PFSK-1 (cell line): ENCODE results near the gene C1GALT1.

ENCODE experiments used
- FOXP2 ChIP-seq: optimal IDR thresholded peaks from 2 replicates; pipeline ENCODE3; 2011; ENCODE audit warnings: borderline replicate concordance, control low read depth, inconsistent platforms; ENCODE audit not compliant: insufficient read depth; ENCODE audit errors: extremely low read length, extremely low read depth
- POLR2AphosphoS5 ChIP-seq: IDR thresholded peaks from 2 replicates; pipeline ENCODE4 v1.6.1; 2012; ENCODE audit warnings: low read depth, mild to moderate bottlenecking, control low read depth, low read length, moderate library complexity
- SIN3A ChIP-seq: IDR thresholded peaks from 2 replicates; pipeline ENCODE4 v1.6.1; 2012; ENCODE audit warnings: mild to moderate bottlenecking, low read length, moderate library complexity, borderline replicate concordance; ENCODE audit not compliant: insufficient read depth
- TAF1 ChIP-seq: IDR thresholded peaks from 2 replicates; pipeline ENCODE4 v1.6.1; 2012; ENCODE audit warnings: low read length, control low read depth, borderline replicate concordance; ENCODE audit not compliant: insufficient read depth
- TF ChIP-seq, protein P1 (sequence below), 2 experiments: IDR thresholded peaks; 2 replicates each; pipeline versions ENCODE4 v1.6.1 to v1.8.0; 2011 to 2012; ENCODE audit warnings: low read depth in 2 of 2, low read length in 2 of 2, control low read depth in 1 of 2, inconsistent platforms in 1 of 2, mild to moderate bottlenecking in 1 of 2, moderate library complexity in 1 of 2; ENCODE audit not compliant: insufficient read depth in 1 of 2

The C1GALT1 gene

DNA sequence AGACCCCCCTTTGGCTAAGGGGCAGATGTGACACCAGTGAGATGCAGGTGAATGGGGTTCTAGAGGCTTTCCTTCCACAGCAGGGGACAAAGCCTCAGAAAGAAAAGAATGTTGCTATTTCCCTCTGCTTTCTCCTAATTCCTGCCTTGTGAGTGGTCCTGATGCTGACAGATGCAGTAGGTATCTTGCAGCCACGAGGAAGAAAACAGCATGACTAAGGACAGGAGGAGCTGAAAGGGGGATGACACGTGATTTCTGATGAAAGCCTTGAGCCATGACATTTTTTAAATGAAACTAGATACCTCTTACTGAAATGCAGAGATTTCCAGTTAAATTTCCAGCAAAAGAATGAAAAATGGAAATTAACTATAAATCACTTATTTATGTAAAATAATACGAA, 92.4 kb downstream of the C1GALT1 start:
- TF ChIP-seq, protein P1, sequence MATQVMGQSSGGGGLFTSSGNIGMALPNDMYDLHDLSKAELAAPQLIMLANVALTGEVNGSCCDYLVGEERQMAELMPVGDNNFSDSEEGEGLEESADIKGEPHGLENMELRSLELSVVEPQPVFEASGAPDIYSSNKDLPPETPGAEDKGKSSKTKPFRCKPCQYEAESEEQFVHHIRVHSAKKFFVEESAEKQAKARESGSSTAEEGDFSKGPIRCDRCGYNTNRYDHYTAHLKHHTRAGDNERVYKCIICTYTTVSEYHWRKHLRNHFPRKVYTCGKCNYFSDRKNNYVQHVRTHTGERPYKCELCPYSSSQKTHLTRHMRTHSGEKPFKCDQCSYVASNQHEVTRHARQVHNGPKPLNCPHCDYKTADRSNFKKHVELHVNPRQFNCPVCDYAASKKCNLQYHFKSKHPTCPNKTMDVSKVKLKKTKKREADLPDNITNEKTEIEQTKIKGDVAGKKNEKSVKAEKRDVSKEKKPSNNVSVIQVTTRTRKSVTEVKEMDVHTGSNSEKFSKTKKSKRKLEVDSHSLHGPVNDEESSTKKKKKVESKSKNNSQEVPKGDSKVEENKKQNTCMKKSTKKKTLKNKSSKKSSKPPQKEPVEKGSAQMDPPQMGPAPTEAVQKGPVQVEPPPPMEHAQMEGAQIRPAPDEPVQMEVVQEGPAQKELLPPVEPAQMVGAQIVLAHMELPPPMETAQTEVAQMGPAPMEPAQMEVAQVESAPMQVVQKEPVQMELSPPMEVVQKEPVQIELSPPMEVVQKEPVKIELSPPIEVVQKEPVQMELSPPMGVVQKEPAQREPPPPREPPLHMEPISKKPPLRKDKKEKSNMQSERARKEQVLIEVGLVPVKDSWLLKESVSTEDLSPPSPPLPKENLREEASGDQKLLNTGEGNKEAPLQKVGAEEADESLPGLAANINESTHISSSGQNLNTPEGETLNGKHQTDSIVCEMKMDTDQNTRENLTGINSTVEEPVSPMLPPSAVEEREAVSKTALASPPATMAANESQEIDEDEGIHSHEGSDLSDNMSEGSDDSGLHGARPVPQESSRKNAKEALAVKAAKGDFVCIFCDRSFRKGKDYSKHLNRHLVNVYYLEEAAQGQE (IDR thresholded peaks at IDR 0.05; ENCODE audit: insufficient read depth in 1 of 2, low read depth in 2 of 2, low read length in 2 of 2), result no peak
- no peak for TF ChIP-seq POLR2AphosphoS5
- TF ChIP-seq TAF1, result no peak
- no peak for TF ChIP-seq FOXP2
- no peak for TF ChIP-seq SIN3A

- TF ChIP-seq FOXP2 (no peak), POLR2AphosphoS5 (no peak), TAF1 (no peak), SIN3A (no peak)
- TF ChIP-seq, protein P1 (IDR thresholded peaks at IDR 0.05; ENCODE audit: insufficient read depth in 1 of 2, low read depth in 2 of 2, low read length in 2 of 2), result no peak
Observed at GRCh38 chr7:7276161-7276560, 93.8 kb downstream of the C1GALT1 start.

DNA sequence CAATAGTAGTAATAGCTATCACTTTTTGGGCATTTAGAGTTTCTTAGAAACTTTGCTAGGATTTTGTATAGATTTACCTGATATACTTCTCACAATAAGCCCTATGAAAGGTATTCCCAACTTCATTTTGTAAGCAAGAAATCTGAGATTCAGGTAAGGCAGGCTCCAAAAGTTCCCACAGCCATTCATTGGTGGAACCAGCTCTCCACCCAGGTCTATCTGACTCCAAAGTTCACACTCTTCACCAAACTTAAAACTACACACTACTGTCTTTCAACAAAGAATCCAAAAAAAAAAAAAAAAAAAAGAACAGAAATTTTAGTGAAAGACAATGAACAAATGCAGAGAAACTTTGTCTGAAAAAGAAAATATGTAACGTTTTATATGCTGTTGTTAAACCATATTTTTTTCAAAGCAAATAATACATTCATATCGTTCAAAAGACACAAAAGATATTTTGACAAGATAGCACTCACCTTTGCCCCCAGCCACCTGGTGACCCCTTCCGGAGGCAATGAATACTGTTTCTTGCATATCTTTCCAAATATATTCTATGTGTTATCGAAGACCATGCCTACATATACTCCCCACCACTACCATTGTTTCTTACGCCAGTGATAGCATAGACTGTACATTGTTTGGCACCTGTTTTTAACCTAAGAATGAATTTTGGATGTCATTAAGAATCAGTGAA, 108.2 kb downstream of the C1GALT1 start:
- TF ChIP-seq POLR2AphosphoS5, result no peak

- no peak for TF ChIP-seq POLR2AphosphoS5
- TF ChIP-seq SIN3A, result no peak
- no peak for TF ChIP-seq TAF1
- TF ChIP-seq FOXP2, result no peak
- TF ChIP-seq, protein P1 (IDR thresholded peaks at IDR 0.05; ENCODE audit: insufficient read depth in 1 of 2, low read depth in 2 of 2, low read length in 2 of 2), result no peak
Observed at GRCh38 chr7:7292085-7292484, 109.7 kb downstream of the C1GALT1 start.

- TF ChIP-seq FOXP2 (no peak), SIN3A (no peak), TAF1 (no peak), POLR2AphosphoS5 (no peak)
- TF ChIP-seq, protein P1 (IDR thresholded peaks at IDR 0.05; ENCODE audit: insufficient read depth in 1 of 2, low read depth in 2 of 2, low read length in 2 of 2), result no peak
Observed at GRCh38 chr7:7292608-7293007, 110.3 kb downstream of the C1GALT1 start.
